Right renal pelvis (tissue), 4 donors: ENCODE measurements around the gene FAM50A. TPM values are rescaled to one million over a fixed set of nuclear protein-coding genes. Genes with fewer than 3 reads are reported as not detected.

Source experiments
- polyA plus RNA-seq, 4 donors: library from polyadenylated mRNA; unstranded; fragments of 120-200 nt; gene quantifications; one replicate each; pipeline ENCODE4 v1.2.1, GENCODE V29; 2013; ENCODE audit not compliant: insufficient read length in 4 of 4

FAM50A gene
- polyA plus RNA-seq, 4 donors = 47.2 to 55.8 (median 51.6) TPM

Other genes with a start within 250 kb of the FAM50A start
- not detected for gene OPN1MW2, start 224.4 kb upstream of the FAM50A start, polyA plus RNA-seq
- not detected for gene OPN1MW3, start 186.6 kb upstream of the FAM50A start, polyA plus RNA-seq
- gene TEX28, start 149.0 kb upstream of the FAM50A start, polyA plus RNA-seq = not detected
- under 1 TPM; 0.26 to 0.91 (median 0.45) TPM for gene TKTL1, start 148.3 kb upstream of the FAM50A start, polyA plus RNA-seq
- gene FLNA, start 69.5 kb upstream of the FAM50A start, polyA plus RNA-seq = 100 to 1,000 TPM; 393 to 586 (median 423) TPM
- 10 to 100 TPM; 68.7 to 96.7 (median 74.0) TPM for gene EMD, start 64.8 kb upstream of the FAM50A start, polyA plus RNA-seq
- gene RPL10, start 45.8 kb upstream of the FAM50A start, polyA plus RNA-seq = 1,000 to 10,000 TPM; 2,815 to 4,008 (median 3,095) TPM
- 10 to 100 TPM; 10.5 to 16.1 (median 14.1) TPM for gene DNASE1L1, start 34.9 kb upstream of the FAM50A start, polyA plus RNA-seq
- gene TAFAZZIN, start 32.6 kb upstream of the FAM50A start, polyA plus RNA-seq = 10 to 100 TPM; 26.3 to 36.4 (median 30.8) TPM
- gene ATP6AP1, start 15.5 kb upstream of the FAM50A start, polyA plus RNA-seq = 100 to 1,000 TPM; 155 to 184 (median 168) TPM
- 100 to 1,000 TPM; 118 to 136 (median 132) TPM for gene GDI1, start 7.0 kb upstream of the FAM50A start, polyA plus RNA-seq
- gene PLXNA3, start 14.1 kb downstream of the FAM50A start, polyA plus RNA-seq = 10 to 100 TPM; 38.6 to 50.2 (median 47.5) TPM
- gene LAGE3, start 35.1 kb downstream of the FAM50A start, polyA plus RNA-seq = 10 to 100 TPM; 10.7 to 20.1 (median 12.4) TPM
- 10 to 100 TPM; 27.7 to 34.8 (median 30.2) TPM for gene UBL4A, start 42.5 kb downstream of the FAM50A start, polyA plus RNA-seq
- 10 to 100 TPM; 19.3 to 27.6 (median 19.6) TPM for gene SLC10A3, start 46.5 kb downstream of the FAM50A start, polyA plus RNA-seq
- gene FAM3A, start 72.1 kb downstream of the FAM50A start, polyA plus RNA-seq = 10 to 100 TPM; 28.3 to 44.5 (median 37.2) TPM
- 10 to 100 TPM; 38.0 to 43.2 (median 41.0) TPM for gene G6PD, start 102.7 kb downstream of the FAM50A start, polyA plus RNA-seq
- gene IKBKG, start 103.5 kb downstream of the FAM50A start, polyA plus RNA-seq = 10 to 100 TPM; 15.2 to 20.1 (median 16.7) TPM
- not detected for gene CTAG1A, start 141.0 kb downstream of the FAM50A start, polyA plus RNA-seq
- gene CTAG1B, start 175.1 kb downstream of the FAM50A start, polyA plus RNA-seq = not detected
- not detected for gene CTAG2, start 209.4 kb downstream of the FAM50A start, polyA plus RNA-seq